Effector memory CD8-positive, alpha-beta T cell (primary cell): ENCODE measurements around the gene CCDC149.

ENCODE experiments used
- ATAC-seq: fragments of 150-1000 bp; cut with Tn5 transposase; replicated peaks from 2 replicates; pipeline ENCODE4 v1.10.0; 2021; ENCODE audit warnings: mild to moderate bottlenecking, moderate library complexity
- DNase-seq, 3 experiments: peaks; one replicate each; pipeline ENCODE4 v3.0.0; 2021
- H3K27ac Mint-ChIP-seq, 2 donors: one replicate each; pipeline ENCODE4 v1.8.0; 2022; ENCODE audit warnings: mild to moderate bottlenecking in 2 of 2, mixed read lengths in 2 of 2, moderate library complexity in 2 of 2
- H3K27me3 Mint-ChIP-seq, 2 donors: one replicate each; pipeline ENCODE4 v1.8.0; 2022; ENCODE audit warnings: mixed read lengths in 2 of 2
- H3K36me3 Mint-ChIP-seq: one replicate; pipeline ENCODE4 v1.8.0; 2022; ENCODE audit warnings: mild to moderate bottlenecking, moderate library complexity, mixed read lengths; ENCODE audit not compliant: insufficient read depth
- H3K4me1 Mint-ChIP-seq, 2 donors: one replicate each; pipeline ENCODE4 v1.8.0; 2022; ENCODE audit warnings: low read depth in 2 of 2, mixed read lengths in 2 of 2
- H3K4me3 Mint-ChIP-seq, 2 donors: one replicate each; pipeline ENCODE4 v1.8.0; 2022; ENCODE audit warnings: mild to moderate bottlenecking in 2 of 2, mixed read lengths in 2 of 2, moderate library complexity in 2 of 2
- H3K9me3 Mint-ChIP-seq, 2 donors: one replicate each; pipeline ENCODE4 v1.8.0; 2022; ENCODE audit warnings: mixed read lengths in 2 of 2

CCDC149 gene

GRCh38 chr4:24796620-24797019 lies 116.2 kb downstream of the CCDC149 start:
- Mint-ChIP-seq H3K4me1 (no peaks in the 10 kb centered on the region), H3K4me3 (no peak overlapping the region), H3K9me3 (no peaks in the 10 kb centered on the region), H3K27ac (no peak overlapping the region), H3K36me3 (no peaks in the 10 kb centered on the region), H3K27me3 (peaks cover 25 to 42% of the 10 kb centered on the region in 2 donors)
- DNase-seq (no peak), ATAC-seq (no peak)

GRCh38 chr4:24795666-24796381 lies 117.0 kb downstream of the CCDC149 start:
- Mint-ChIP-seq H3K9me3 (no peaks in the 10 kb centered on the region), H3K36me3 (no peaks in the 10 kb centered on the region), H3K27ac (no peak overlapping the region), H3K4me1 (no peaks in the 10 kb centered on the region), H3K27me3 (peaks cover 20 to 34% of the 10 kb centered on the region in 2 donors), H3K4me3 (no peak overlapping the region)
- DNase-seq (no peak), ATAC-seq (no peak)

GRCh38 chr4:24794916-24795665 lies 117.8 kb downstream of the CCDC149 start, which contains the start of gene SOD3:
SOD3 (plus strand) TSS chr4:24795573; CDS start chr4:24799522, 3,949 bp downstream.
- no peak for DNase-seq
- no peak within 1 kb of the TSS for H3K27ac Mint-ChIP-seq
- H3K4me3 Mint-ChIP-seq: no peak within 1 kb of the TSS
- H3K4me1 Mint-ChIP-seq: no peaks in the 10 kb centered on the region
- H3K27me3 Mint-ChIP-seq: peaks cover 13 to 34% of the 10 kb centered on the region in 2 donors
- no peaks in the 10 kb centered on the region for H3K36me3 Mint-ChIP-seq
- no peaks in the 10 kb centered on the region for H3K9me3 Mint-ChIP-seq
- ATAC-seq: no peak

GRCh38 chr4:24794480-24794879 lies 118.4 kb downstream of the CCDC149 start:
- Mint-ChIP-seq H3K4me3 (no peak overlapping the region), H3K27ac (no peak overlapping the region), H3K4me1 (no peaks in the 10 kb centered on the region), H3K36me3 (no peaks in the 10 kb centered on the region), H3K9me3 (no peaks in the 10 kb centered on the region), H3K27me3 (peaks cover 13 to 33% of the 10 kb centered on the region in 2 donors)
- DNase-seq (no peak), ATAC-seq (no peak)

GRCh38 chr4:24794051-24794450 lies 118.8 kb downstream of the CCDC149 start:
- Mint-ChIP-seq H3K4me1 (no peaks in the 10 kb centered on the region), H3K36me3 (no peaks in the 10 kb centered on the region), H3K9me3 (no peaks in the 10 kb centered on the region), H3K27ac (no peak overlapping the region), H3K27me3 (peaks cover 11 to 32% of the 10 kb centered on the region in 2 donors), H3K4me3 (no peak overlapping the region)
- no peak for DNase-seq
- ATAC-seq: no peak

GRCh38 chr4:24793219-24794005 lies 119.4 kb downstream of the CCDC149 start:
- ATAC-seq (no peak), DNase-seq (no peak)
- Mint-ChIP-seq H3K27ac (no peak overlapping the region), H3K4me3 (no peak overlapping the region), H3K36me3 (no peaks in the 10 kb centered on the region), H3K27me3 (peaks cover 5 to 32% of the 10 kb centered on the region in 2 donors), H3K9me3 (peaks cover 0 to 3% of the 10 kb centered on the region in 2 donors), H3K4me1 (no peaks in the 10 kb centered on the region)

- no peak overlapping the region for H3K4me3 Mint-ChIP-seq
- no peak overlapping the region for H3K27ac Mint-ChIP-seq
- no peaks in the 10 kb centered on the region for H3K4me1 Mint-ChIP-seq
- peaks cover 0 to 3% of the 10 kb centered on the region in 2 donors for H3K9me3 Mint-ChIP-seq
- ATAC-seq (no peak), DNase-seq (no peak)
- H3K36me3 Mint-ChIP-seq: peaks cover 3% of the 10 kb centered on the region
- peaks cover 0 to 27% of the 10 kb centered on the region in 2 donors for H3K27me3 Mint-ChIP-seq
Measured at GRCh38 chr4:24792552-24792951, 120.3 kb downstream of the CCDC149 start.

GRCh38 chr4:24791043-24791442 lies 121.8 kb downstream of the CCDC149 start:
- DNase-seq (no peak), ATAC-seq (no peak)
- no peak overlapping the region for H3K4me3 Mint-ChIP-seq
- H3K27ac Mint-ChIP-seq: no peak overlapping the region
- peaks cover 0 to 27% of the 10 kb centered on the region in 2 donors for H3K27me3 Mint-ChIP-seq
- no peaks in the 10 kb centered on the region for H3K4me1 Mint-ChIP-seq
- peaks cover 3% of the 10 kb centered on the region for H3K36me3 Mint-ChIP-seq
- peaks cover 0 to 3% of the 10 kb centered on the region in 2 donors for H3K9me3 Mint-ChIP-seq

GRCh38 chr4:24783506-24783905 lies 129.3 kb downstream of the CCDC149 start:
- no peaks in the 10 kb centered on the region for H3K4me1 Mint-ChIP-seq
- peaks cover 0 to 3% of the 10 kb centered on the region in 2 donors for H3K9me3 Mint-ChIP-seq
- no peak overlapping the region for H3K4me3 Mint-ChIP-seq
- H3K27me3 Mint-ChIP-seq: peaks cover 0 to 1% of the 10 kb centered on the region in 2 donors
- no peak for DNase-seq
- no peak for ATAC-seq
- peaks cover 3% of the 10 kb centered on the region for H3K36me3 Mint-ChIP-seq
- H3K27ac Mint-ChIP-seq: no peak overlapping the region

GRCh38 chr4:24781999-24782745 lies 130.7 kb downstream of the CCDC149 start:
- Mint-ChIP-seq H3K4me3 (no peak overlapping the region), H3K27ac (no peak overlapping the region), H3K4me1 (no peaks in the 10 kb centered on the region), H3K27me3 (peaks cover 0 to 8% of the 10 kb centered on the region in 2 donors), H3K36me3 (no peaks in the 10 kb centered on the region), H3K9me3 (peaks cover 0 to 2% of the 10 kb centered on the region in 2 donors)
- DNase-seq (no peak), ATAC-seq (no peak)

GRCh38 chr4:24780936-24781495 lies 131.8 kb downstream of the CCDC149 start:
- Mint-ChIP-seq H3K27ac (no peak overlapping the region), H3K4me3 (no peak overlapping the region), H3K27me3 (peaks cover 0 to 8% of the 10 kb centered on the region in 2 donors), H3K36me3 (no peaks in the 10 kb centered on the region), H3K4me1 (no peaks in the 10 kb centered on the region), H3K9me3 (peaks cover 0 to 2% of the 10 kb centered on the region in 2 donors)
- no peak for DNase-seq
- no peak for ATAC-seq

- ATAC-seq (no peak), DNase-seq (no peak)
- Mint-ChIP-seq H3K36me3 (no peaks in the 10 kb centered on the region), H3K4me3 (no peak overlapping the region), H3K27ac (no peak overlapping the region), H3K9me3 (peaks cover 0 to 1% of the 10 kb centered on the region in 2 donors), H3K4me1 (no peaks in the 10 kb centered on the region), H3K27me3 (peaks cover 0 to 8% of the 10 kb centered on the region in 2 donors)
Measured at GRCh38 chr4:24778464-24779225, 134.2 kb downstream of the CCDC149 start.
